Measurements from ENCODE around the gene ADARB2.
A peak's percentile ranks its signal among the peaks of the same experiment; 100 is the strongest.

ADARB2 gene

DNA sequence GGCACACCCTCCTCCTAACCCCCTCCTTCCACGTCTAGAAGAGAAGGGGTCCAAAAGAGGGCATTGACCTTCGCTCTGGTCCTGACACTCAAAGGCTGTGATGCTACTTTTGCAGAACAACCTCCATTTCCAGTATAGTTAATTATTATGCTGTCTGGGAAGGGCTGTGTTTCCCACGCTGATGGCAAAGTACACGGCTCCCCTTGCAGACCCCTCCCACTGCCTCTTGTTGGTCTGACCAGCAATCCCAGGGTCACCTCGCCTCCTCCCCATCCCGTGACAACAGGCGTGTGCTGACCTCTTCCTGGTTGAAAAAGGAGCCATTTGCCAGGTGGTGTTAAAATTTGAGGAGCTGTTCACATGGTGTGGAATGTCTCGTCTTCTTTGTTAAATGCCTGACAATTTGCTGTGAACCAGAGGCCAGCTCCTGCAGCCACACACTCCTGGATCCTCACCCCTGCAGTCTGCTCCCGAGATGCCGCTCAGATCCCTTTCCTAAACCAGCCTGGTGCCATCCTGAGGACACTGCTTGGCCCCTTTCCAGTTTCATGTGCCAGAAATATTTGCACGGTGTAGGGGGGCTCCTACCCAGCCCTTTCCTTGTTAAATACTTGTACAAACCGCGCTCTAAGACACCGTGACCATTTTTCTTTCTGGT is 359.5 kb downstream of the ADARB2 start:
- no peak for DNase-seq

DNA sequence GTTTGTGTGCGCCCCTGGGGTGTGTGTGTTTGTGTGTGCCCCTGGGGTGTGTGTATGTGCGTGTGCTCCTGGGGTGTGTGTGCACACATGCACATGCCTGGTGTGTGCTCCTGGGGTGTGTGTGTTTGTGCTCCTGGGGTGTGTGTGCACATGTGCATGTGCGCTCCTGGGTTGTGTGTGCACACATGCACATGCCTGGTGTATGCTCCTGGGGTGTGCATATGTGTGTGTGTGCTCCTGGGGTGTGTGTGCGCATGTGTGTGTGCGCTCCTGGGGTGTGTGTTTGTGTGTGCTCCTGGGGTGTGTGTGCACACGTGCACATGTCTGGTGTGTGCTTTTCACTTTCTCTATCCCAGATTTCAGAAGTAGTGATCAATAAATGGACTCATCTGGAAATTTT is 360.1 kb downstream of the ADARB2 start:
- DNase-seq = no peak

DNA sequence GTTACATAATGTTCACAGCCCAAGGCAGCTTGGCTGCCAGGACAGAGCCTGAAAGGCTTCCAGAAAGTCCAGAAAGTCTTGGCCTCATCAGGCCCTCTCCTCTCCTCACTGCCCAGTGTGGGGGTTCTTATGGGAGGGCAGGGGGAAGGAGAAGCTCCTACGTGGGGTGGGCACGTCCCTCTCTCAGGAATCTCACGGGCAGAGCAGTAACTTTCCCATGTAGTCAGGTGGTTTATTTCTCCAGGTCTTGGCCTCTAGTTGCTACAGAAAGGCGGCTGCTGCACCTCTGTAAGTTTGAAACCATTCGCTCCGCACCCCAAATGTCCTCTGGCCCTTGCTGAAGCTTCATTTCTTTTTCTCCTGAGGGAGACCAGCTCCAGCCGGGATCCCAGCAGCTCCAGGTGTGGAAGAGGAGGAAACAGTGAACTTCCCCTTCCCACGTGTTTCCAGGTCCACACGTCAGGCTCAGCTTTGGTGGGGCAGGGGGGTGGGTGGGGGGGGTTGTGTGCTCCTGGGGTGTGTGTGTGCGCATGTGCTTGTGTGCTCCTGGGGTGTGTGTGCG is 360.9 kb downstream of the ADARB2 start:
- DNase-seq = no peak

DNA sequence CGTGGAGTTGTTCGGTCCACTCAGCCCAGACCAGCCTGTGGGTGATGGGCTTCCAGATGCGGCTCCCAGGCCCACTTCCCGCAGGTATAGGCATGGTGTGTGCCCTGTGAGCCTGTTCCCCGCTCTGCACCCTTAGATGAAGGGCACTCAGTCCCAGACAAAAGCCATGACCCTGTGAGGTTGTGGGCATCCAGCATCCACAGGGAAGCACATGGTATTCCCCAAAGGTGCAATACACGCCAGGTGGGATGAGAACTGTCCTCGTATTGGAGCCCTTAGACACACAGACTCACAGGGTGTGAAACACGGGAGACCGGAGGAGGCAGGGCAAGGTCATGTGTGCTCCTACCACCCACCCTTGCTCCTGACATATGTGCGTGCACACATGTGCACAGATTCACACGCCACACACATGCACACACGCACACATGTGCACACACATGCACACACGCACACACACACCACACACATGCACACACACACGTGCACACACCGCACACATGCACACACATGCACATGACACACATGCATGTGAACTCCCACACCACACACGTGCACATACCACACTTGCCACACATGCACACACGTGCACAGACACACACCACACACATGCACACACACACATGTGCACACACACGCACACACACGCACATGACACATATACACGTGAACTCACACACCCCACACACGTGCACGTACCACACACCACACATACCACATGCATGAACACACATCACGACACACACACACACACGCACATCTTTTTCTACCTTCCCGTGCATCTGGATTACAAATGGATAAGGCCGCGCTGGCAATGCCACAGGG is 361.8 kb downstream of the ADARB2 start:
- DNase-seq = no peak

DNA sequence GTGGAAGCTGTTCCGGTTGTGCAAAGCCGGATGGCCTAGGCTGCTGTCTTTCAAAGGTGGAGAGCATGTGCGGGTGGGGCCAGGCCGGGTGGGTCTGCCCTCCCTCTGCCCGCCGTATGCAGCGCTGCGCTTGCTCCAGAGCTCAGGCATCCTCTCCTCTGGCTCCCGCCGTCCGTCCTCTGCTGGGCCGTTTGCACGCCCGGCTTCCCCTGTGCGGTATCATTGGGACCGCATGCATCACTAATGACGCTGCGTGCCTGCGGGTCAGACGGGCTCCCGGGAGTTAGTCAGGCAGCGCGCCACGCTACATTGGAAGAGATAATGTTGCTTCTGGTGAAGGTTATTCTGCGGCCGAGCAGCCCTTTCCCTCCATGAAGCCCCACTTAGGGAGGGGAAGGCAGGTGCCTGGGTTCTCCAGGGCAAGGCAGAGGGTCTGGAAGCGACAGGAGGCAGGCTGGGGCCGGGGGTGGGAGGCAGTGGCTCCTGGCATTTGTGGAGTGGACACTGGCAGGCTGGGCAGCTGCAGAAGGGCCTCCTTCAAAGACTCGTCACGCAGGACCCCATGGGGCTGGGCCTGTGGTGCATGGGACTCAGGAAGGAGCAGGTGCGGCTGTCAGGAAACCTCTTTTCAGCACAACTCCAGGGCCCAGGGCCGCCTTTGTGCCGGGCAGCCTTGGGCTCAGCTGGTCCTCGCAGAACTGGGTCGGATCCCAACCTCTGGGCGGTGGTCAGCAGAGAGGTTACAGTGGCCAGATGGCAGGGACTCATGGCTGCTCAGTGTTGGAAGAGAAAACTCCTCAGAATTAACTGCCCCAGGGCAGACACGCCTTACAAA is 362.6 kb downstream of the ADARB2 start:
- no peak for DNase-seq

DNA sequence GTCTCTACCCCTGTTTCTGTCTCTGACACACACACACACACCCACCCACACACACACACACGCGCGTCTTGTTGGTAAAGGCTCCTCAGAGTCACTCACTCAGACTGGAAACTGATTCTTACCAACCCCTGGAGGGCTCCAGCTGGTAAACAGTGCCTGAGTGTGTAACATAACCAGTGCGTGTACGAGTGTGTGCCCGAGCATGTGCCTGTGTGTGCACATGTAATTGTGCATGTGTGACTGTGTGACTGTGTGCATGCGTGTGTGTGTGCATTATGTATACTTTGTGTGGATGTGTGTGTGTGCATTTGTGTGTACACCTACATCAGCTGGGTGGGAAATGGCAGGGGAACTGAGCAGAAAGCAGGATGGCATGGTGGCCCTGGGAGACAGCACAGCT is 364.0 kb downstream of the ADARB2 start:
- DNase-seq = no peak

DNA sequence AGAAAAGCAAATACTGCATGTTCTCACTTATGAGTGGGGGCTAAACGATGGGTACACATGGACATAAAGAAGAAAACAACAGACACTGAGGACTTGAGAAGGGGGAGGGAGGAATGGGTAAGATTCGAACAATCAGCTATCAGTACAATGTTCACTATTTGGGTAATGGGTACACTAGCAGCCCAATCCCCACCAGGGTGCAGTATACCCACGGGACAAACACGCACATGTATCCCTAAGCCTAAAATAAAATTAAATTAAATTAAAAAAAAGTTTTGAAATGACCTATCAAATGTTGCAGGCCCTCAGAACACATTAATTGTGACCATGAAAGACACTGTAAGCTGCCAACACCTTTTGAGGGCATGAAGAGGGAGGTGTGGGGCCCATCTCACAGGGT is 365.1 kb downstream of the ADARB2 start:
- DNase-seq = no peak

DNA sequence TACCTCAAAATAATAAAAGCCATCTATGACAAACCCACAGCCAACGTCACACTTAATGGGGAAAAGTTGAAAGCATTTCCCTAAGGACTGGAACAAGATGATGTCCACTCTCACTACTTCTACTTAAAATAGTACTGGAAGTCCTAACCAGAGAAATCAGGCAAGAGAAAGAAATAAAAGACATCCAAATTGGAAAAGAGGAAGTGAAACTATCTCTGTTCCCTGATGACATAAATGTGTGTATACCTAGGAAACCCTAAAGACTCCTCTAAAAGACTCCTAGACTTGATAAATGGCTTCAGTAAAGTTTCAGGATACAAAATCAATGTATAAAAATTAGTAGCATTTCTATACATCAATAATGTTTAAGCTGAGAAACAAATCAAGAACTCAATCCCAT is 367.0 kb downstream of the ADARB2 start:
- DNase-seq = no peak

DNA sequence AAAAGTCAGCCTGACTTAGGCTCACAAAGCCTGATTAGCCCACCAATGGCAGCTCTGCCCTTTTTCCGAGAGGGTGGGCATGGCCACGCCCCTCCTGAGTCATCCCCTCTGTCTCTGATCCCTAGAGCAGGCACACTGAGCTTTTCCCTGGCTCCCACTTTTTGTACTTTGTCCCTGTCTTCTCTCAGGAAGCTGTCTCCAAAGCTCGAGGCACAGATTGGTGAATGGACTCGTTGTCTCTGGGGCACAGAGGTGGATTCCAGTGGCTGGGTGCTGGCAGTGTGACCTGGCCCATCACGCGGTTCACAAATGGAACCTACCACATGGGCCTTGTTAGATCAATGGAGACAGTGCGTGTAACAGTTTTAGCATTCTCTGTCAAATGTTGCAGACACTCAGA is 367.7 kb downstream of the ADARB2 start:
- DNase-seq = no peak

DNA sequence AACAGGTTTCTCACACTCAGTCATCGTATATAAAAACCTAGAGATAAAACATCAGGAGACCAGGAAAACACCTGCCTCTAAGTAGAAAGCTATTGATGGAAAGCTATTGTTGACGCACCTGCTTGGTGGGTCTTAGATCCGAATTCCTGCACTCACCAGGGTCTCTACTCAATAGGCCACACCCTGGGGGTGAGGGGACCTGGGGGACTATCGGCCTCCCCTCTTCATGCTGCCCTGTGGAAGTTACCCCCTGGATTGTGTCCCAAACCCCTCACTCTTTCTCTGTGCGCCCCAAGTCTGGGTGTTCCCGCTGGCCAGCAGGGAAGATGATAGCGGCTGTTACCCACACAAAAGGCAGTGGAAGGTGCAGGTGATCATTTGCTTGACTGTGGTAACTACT is 368.1 kb downstream of the ADARB2 start:
- DNase-seq = no peak

DNA sequence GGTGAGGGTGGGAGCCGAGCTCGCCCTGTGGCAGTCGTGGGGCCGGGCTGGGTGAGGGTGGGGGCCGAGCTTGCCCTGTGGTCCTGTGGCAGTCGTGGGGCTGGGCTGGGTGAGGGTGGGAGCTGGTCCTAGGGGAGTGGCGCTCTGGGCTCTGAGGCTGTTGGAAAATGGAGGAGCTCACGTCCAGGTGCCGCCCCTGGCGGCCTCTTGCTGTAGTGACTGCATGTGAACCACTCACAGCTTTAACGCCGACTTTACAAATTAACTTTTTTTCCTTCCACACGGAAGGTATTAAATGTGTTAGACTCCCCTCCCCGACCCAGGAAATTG is 368.5 kb downstream of the ADARB2 start:
- DNase-seq = peak; percentile 75

DNA sequence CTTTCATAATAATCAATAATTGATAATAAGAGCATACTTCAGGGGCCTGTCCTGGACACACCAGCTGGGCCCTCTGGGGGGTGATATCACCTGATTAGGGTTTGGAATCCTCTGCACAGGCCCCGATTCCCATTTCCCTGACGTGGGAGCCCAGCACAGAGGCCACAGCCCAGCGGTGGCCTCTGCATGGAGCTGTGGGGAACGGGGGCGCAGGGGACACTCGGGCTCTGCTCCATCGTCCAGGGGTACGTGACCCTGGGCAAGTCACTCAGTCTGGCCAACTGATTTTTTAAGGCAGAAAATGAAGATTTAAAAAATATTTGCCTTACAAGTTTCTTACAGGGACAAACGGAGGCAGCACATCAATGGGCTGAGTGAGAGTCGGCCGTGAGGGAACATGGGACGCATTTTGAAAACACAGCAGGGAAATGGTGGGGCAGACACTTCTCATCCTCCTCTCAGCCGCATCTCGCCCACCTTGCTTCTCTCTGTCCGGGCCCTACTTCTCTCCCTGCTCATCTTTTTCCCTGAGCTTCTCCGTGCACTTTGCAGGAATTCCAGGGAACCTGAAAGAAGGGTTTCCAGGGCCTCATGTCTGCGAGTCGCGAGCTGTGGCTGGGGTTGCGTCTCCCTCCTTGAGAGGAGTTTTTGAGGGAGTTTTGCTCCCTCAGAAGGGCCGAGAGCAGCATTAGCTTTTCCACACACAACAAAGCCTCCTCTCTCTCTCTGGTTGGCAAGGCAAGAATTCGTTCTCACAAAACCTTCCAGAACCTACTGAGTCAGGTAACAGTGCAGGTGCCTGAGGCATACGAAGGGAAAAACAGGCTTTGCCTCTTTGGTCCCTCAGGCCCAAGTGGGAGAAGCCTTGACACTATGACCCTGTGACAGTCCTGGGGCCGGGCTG is 369.1 kb downstream of the ADARB2 start:
- no peak for DNase-seq

DNA sequence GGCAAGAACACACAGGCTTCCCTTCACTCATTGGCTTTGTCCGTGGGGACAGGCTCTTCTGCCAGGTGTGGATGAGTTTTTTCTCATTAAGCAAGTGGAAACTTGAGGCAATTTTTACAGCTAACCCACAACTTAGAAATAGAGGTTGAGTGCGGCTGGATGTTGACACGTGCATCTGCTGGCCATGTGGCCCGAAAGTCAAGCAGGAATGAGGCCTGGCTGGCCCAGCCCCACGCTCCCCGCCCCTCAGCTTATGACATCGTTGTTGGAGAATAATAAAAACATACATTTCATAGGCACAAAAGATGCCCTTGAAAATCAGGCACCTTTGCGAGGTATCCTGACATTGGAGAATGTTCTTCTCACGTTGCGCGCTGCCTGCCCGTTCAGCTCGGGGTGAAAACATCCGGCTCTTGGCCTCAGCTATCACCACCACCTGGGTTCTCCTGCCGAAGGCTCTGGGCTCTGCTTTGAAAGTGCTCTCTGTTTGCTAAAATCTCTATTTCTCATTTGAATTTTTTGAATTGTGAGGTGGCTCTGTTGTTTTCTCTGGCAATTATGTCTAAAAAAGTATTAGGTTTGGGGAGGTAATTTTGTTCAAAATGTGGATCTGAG is 370.4 kb downstream of the ADARB2 start:
- DNase-seq = no peak

DNA sequence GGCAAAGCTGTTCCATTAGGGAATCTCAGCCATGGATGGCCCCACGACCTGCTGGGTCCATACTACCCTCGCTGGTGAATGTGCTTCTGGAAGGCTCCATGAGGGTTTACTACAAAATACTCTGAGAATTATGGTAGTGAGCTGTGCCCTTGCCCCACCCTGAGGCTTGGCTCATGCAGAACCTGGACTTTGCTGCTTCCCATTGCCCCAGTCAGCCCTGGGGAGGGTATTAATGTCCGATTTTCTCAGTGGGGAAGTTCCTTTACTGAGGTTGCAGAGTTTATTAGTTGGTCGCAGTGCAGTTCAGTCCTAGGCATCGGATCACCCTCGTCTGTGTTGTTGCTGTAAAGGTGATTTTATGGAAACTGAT is 371.0 kb downstream of the ADARB2 start:
- no peak for DNase-seq

DNA sequence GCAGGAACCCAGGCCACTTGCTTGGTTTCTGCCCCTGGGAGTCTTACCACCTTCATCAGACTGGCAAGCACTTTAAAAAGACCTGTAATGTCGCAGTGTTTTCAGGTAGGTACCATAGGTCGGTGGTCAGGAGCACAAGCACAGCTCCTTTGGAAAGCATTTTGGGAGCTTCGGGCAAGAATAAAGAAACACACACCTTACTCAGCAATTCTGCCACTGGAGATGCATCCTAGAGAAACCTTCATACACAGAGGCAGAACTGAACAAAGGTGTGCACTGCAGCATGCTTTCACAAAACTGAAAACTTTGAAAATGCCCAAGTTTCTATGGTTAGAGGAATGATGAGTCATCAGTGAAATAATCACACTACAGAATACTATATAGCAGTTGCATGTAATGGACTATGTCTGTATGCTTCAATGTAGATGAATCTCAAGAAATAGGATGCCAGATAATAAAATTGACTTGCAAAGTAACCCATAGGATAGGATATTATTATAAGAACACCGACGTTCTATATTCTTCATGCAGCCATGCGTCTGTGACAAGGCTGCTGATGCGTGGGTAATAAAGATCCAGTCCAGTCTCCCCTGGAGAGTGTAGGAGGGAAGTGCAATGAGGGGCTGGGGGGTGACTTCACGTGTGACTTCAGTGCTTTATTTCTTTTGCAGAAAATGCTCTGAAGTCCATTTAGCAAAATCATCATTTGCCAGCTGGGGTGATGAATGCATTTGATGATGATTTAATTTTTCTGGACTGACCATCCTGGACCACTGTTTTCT is 371.6 kb downstream of the ADARB2 start:
- DNase-seq = no peak

DNA sequence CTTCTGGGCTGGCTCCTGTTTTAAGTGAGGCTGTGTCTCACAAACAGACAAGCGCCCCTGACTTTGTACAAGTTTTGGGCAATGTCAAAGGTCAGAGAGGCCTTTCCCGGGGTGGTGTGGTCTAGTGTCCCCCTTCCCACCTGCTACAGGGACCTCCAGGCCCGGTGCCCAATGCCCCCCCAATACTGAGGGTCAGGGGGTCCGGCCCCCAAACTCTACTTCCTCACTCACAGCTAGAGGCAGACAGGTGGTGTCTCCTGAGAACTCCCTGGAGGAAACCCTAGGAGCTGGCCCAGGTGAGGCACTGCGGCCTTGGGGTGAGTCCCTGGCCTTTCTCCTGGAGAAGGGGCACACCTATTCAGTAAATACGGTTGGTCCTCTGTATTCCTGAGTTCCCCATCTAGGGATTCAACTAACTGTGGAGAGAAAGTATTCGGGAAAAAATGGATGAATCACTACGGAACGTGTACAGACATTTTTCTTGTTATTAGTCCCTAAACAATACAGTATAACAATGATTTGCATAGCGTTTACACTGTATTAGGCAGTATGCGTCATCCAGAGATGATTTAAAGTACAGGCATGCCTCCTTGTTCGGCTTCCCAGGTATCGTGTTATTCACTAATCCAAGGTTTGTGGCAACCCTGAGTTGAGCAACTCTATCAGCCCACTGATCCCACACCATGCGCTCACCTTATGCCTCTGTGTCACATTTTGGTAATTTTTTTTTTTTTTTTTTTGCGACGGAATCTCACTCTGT is 373.0 kb downstream of the ADARB2 start:
- DNase-seq = no peak

DNA sequence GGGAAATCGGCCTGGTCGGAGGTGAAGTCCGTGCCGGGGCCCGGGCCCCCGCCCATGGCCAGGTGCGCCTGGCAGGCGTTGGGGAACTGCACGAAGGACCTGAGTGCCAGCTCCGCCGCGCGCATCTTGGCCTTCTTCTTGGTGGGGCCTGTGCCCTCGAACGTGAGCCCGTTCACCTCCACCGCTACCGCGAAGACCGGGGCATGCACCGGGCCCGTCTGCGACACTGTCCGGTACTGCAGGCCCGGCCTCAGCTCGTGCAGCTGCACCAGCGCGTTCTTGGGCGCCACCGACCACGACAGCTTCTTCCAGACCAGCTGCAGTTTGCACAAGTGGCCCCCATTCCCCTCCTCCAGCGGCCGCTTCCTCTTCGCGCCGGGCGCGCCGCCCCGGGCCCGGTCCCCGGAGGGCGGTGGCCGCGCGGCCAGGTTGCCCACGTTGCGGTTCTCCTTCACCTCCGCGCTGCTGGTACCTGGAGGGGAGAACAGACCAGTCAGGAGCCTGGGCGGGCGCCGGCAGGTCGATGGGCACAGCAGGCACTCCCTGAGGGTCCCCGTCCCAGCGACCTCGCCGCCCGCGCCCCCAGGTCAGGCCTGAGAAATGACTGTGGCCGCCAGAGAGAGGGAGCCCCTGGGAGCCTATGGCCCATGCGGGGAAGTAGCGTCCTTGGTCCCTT is 373.7 kb downstream of the ADARB2 start:
- DNase-seq = no peak

DNA sequence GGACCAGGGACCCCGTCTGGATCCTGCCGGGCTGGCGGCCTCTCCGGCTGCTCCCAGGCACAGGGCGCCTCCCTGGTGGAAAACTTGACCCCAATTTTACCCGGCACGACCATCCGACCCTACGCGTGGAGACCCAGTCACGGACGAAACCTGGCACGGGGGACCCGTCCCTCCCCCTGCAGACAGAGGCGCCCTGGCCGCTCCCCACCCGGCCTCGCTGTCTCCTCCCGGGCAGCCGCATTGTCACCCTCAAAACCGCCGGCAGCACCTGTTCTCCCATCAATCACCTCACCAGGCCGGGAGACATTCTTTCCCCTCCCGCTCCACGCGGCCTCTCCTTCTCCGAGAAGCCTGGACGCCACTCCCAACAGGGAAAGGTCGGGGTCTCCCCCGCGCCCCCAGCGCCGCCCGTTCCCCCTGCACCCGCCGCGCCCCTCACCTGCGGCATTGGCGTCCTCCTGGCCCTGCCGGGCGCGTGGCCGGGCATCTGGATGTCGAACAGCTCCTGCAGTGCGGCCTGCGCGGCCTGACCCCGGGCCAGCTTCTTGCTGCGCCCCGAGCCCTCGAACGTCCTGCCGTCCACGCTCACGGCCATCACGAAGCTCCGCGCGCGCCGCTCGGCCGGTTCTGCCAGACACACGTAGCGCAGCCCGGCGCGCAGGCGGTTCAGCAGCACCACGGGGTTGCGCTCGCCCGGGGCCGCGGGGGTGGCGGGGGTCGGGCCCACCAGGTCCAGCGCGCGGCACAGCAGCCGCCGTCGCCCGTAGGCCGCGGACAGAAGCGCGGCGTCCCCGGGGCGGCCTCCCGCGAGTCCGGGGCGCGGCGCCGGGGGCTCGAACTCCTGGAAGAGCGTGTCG is 374.5 kb downstream of the ADARB2 start:
- no peak for DNase-seq
